ENCODE results near the gene RASSF5. TPM values are rescaled to one million over a fixed set of nuclear protein-coding genes. Genes with fewer than 3 reads are reported as not detected.

The RASSF5 gene
- total and polyA plus RNA-seq, 9 of the 15 experiments (the other 6 are each of a cell fraction or from before 2014, with no cell fraction given): 6.1 to 41.0 (median 25.2) TPM

- TF ChIP-seq RNF219 (CRISPR knock-in tag; IDR thresholded peaks at IDR 0.05) (no peak), ZNF263 (CRISPR knock-in tag; IDR thresholded peaks at IDR 0.05; ENCODE audit: borderline replicate concordance) (peak; percentile 72; the same call in 1 of the 2 replicates), SP2 (IDR thresholded peaks at IDR 0.05; ENCODE audit: extremely low read depth, low read depth, low read length, poor library complexity, severe bottlenecking) (no peak), THRAP3 (IDR thresholded peaks at IDR 0.05; ENCODE audit: borderline replicate concordance) (no peak; the same call in 1 of the 2 replicates), SPI1 (IDR thresholded peaks at IDR 0.05; ENCODE audit: borderline replicate concordance, low read depth, low read length) (0 out of 2 replicates have a peak, but pooled peaks have one; percentile 29), GMEB1 (CRISPR knock-in tag; IDR thresholded peaks at IDR 0.05) (peak; percentile 76), CUX1 (CRISPR knock-in tag; IDR thresholded peaks at IDR 0.05) (peak; percentile 28; the same call in 1 of the 2 replicates), MTF1 (CRISPR knock-in tag; IDR thresholded peaks at IDR 0.05; ENCODE audit: borderline replicate concordance) (peak; percentile 73; the same call in 1 of the 2 replicates), TSHZ1 (CRISPR knock-in tag; IDR thresholded peaks at IDR 0.05) (no peak), TAF9B (IDR thresholded peaks at IDR 0.05; ENCODE audit: partially characterized antibody) (peak; percentile 98), MECOM (CRISPR knock-in tag; IDR thresholded peaks at IDR 0.05) (no peak), USF2 (CRISPR knock-in tag; IDR thresholded peaks at IDR 0.05) (no peak)
Measured at GRCh38 chr1:206612129-206612876, 105.0 kb downstream of the RASSF5 start, which contains the start of gene EIF2D (continued).

All from K562 (cell line).